GM12801 (cell line): ENCODE results near the gene SHC2.

Source experiments
- TF ChIP-seq, protein P1 (sequence below): IDR thresholded peaks from one replicate; pipeline ENCODE4 v1.5.1; 2011; ENCODE audit warnings: control low read depth; ENCODE audit not compliant: insufficient read length; ENCODE audit errors: extremely low read depth

SHC2 gene

GRCh38 chr19:488505-489417, 27.9 kb upstream of the SHC2 start:
- TF ChIP-seq, protein P1, sequence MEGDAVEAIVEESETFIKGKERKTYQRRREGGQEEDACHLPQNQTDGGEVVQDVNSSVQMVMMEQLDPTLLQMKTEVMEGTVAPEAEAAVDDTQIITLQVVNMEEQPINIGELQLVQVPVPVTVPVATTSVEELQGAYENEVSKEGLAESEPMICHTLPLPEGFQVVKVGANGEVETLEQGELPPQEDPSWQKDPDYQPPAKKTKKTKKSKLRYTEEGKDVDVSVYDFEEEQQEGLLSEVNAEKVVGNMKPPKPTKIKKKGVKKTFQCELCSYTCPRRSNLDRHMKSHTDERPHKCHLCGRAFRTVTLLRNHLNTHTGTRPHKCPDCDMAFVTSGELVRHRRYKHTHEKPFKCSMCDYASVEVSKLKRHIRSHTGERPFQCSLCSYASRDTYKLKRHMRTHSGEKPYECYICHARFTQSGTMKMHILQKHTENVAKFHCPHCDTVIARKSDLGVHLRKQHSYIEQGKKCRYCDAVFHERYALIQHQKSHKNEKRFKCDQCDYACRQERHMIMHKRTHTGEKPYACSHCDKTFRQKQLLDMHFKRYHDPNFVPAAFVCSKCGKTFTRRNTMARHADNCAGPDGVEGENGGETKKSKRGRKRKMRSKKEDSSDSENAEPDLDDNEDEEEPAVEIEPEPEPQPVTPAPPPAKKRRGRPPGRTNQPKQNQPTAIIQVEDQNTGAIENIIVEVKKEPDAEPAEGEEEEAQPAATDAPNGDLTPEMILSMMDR = no peak

DNA sequence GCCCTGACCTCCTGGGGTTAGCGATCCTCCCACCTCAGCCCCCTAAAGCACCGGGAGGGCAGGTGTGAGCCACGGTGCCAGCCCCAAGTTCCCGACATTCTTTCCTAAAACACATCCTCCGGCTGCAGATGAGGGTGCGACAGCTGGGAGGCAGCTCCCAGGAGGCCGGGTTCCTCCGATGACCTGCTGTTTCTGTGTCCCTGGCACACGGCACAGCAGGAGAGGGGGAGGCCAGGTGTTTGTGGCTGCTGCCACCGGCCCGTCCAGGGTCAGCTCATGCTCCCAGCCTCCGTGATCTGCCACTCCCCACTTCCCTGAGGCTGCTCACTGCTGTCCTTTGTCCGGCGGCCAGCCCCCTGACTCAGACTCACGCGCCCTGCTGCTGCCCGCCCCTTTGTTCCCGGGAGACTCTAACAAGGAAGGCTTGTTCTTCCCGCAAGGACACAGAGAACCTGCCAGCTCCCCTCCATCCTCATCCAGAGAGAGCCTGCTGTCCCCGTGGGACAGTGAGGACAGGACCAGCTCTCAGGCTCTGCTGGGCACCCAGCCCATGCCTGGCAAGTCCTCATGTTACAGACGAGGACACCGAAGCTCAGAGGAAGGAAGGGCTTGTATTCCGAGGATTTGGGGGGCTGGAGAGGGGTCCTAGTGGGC, 24.9 kb upstream of the SHC2 start:
- TF ChIP-seq, protein P1 = no peak

- TF ChIP-seq, protein P1 = no peak
Measured at GRCh38 chr19:485077-485476, 24.2 kb upstream of the SHC2 start.

DNA sequence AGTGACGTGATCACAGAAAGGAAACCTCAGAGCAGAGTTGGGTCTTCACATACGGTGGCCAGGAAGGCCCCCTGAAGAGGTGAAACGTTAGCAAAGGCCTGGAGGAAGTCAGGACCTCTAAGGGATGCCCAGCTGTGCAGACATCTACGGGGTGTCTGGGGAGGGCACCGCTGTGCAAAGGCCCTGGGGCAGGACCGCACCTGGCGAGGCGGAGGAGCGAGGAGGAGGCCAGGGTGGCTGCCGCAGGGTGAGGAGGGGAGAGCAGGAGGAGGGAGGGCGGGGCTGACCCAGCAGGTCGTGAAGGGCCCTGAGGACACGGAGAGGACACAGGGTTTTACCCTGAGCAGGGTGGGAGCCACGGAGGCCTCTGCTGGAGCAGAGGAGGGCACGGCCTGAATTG, 23.7 kb upstream of the SHC2 start:
- TF ChIP-seq, protein P1 = no peak

DNA sequence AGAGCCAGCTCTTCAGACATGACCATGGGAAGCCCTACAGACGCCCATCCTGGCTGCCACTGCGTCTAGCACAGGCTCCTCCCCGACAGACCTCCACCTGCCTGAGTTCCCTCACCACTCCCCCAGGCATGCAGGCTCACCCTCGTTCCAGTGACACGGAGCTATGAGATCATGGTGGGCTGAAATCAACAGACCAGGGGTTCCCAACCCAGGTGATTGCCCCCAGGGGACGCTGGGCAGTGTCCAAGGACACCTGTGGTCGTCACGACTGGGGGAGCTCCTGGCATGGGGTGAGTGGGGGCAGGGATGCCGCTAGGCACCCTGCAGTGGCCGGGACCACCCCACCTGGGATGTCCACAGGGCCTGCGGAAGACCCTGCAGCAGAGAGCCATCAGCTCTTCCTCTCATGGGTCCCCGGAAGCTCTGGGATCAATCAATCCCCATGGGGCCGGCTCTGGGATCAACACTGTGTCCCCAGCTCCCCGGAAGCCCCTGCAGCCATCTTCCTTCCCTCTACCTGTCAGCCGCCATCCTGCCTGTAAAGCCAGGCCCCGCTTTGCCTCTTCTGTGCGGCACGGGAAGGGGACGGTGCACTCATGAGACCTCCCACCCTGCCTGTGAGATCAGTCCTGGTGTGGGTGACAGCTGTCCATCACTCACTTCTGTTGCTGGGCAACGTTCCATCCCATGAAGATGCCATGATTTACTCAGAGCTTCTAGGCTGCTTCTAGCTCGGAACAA, 22.7 kb upstream of the SHC2 start:
- TF ChIP-seq, protein P1 = no peak

GRCh38 chr19:482186-483041, 21.6 kb upstream of the SHC2 start:
- TF ChIP-seq, protein P1 = no peak
